ENCODE measurements around the gene BBOX1.

The BBOX1 gene

GRCh38 chr11:27011560-27012233 is 28.9 kb upstream of the BBOX1 start (continued):
- TF ChIP-seq ZNF8 (CRISPR knock-in tag; IDR thresholded peaks at IDR 0.05) (no peak), PPARA (CRISPR knock-in tag; IDR thresholded peaks at IDR 0.05; ENCODE audit: borderline replicate concordance) (no peak), ZC3H10 (CRISPR knock-in tag; IDR thresholded peaks at IDR 0.05) (no peak), ZNF70 (CRISPR knock-in tag; IDR thresholded peaks at IDR 0.05) (no peak), ESRRG (CRISPR knock-in tag; IDR thresholded peaks at IDR 0.05) (no peak), ARNTL (CRISPR knock-in tag; IDR thresholded peaks at IDR 0.05; ENCODE audit: borderline replicate concordance, low read depth) (no peak)
- TF ChIP-seq, protein P1, sequence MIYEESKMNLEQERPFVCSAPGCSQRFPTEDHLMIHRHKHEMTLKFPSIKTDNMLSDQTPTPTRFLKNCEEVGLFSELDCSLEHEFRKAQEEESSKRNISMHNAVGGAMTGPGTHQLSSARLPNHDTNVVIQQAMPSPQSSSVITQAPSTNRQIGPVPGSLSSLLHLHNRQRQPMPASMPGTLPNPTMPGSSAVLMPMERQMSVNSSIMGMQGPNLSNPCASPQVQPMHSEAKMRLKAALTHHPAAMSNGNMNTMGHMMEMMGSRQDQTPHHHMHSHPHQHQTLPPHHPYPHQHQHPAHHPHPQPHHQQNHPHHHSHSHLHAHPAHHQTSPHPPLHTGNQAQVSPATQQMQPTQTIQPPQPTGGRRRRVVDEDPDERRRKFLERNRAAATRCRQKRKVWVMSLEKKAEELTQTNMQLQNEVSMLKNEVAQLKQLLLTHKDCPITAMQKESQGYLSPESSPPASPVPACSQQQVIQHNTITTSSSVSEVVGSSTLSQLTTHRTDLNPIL (CRISPR knock-in tag; IDR thresholded peaks at IDR 0.05; ENCODE audit: low read depth), result no peak
- TF ChIP-seq, protein P2, sequence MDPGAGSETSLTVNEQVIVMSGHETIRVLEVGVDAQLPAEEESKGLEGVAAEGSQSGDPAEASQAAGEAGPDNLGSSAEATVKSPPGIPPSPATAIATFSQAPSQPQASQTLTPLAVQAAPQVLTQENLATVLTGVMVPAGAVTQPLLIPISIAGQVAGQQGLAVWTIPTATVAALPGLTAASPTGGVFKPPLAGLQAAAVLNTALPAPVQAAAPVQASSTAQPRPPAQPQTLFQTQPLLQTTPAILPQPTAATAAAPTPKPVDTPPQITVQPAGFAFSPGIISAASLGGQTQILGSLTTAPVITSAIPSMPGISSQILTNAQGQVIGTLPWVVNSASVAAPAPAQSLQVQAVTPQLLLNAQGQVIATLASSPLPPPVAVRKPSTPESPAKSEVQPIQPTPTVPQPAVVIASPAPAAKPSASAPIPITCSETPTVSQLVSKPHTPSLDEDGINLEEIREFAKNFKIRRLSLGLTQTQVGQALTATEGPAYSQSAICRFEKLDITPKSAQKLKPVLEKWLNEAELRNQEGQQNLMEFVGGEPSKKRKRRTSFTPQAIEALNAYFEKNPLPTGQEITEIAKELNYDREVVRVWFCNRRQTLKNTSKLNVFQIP (CRISPR knock-in tag; IDR thresholded peaks at IDR 0.05; ENCODE audit: borderline replicate concordance, low read depth), result no peak
- TF ChIP-seq, protein P3, sequence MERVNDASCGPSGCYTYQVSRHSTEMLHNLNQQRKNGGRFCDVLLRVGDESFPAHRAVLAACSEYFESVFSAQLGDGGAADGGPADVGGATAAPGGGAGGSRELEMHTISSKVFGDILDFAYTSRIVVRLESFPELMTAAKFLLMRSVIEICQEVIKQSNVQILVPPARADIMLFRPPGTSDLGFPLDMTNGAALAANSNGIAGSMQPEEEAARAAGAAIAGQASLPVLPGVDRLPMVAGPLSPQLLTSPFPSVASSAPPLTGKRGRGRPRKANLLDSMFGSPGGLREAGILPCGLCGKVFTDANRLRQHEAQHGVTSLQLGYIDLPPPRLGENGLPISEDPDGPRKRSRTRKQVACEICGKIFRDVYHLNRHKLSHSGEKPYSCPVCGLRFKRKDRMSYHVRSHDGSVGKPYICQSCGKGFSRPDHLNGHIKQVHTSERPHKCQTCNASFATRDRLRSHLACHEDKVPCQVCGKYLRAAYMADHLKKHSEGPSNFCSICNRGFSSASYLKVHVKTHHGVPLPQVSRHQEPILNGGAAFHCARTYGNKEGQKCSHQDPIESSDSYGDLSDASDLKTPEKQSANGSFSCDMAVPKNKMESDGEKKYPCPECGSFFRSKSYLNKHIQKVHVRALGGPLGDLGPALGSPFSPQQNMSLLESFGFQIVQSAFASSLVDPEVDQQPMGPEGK (CRISPR knock-in tag; IDR thresholded peaks at IDR 0.05; ENCODE audit: borderline replicate concordance), result no peak

DNA sequence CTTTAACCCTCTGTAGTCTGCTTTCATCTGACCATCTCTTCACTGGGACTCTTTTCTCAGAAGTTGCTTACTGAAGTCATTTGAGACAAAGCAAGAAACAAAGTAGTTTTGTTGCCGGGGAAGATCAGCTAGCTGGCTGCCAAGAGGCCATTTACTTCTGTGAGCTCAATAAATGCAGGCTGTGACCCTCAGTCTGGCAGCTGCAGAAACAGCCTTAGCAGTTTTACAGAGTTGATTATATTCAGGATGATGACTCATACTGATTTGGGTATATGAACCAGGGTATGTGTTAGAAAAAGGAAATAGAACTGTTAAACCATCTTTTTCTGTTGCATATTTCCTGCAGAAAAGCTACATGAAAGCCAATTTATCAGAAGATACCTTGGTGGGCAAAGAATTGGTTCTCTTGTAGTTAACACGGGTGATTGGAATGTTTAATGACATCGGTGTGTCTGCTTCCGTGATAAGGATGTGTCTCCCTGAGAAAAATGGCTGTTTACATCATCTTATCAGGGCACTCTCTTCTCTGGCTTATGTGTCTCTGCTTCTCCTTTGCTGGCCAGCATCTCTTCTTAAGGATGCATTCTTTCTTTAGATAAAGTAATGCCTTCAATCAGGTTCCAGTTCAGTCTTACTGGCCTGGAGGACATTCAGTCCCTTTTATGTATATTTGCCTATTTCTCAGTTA is 28.2 kb upstream of the BBOX1 start:
- TF ChIP-seq TCF4 (CRISPR knock-in tag; IDR thresholded peaks at IDR 0.05; ENCODE audit: borderline replicate concordance), result no peak
- TF ChIP-seq OSR1 (CRISPR knock-in tag; IDR thresholded peaks at IDR 0.05), result no peak
- TF ChIP-seq ISL1 (CRISPR knock-in tag; IDR thresholded peaks at IDR 0.05), result peak; percentile 17; the same call in 1 of the 2 replicates
- TF ChIP-seq SNAI2 (CRISPR knock-in tag; IDR thresholded peaks at IDR 0.05), result no peak
- TF ChIP-seq ARNTL (CRISPR knock-in tag; IDR thresholded peaks at IDR 0.05; ENCODE audit: borderline replicate concordance, low read depth), result no peak
- peak; percentile 95 for ATAC-seq

DNA sequence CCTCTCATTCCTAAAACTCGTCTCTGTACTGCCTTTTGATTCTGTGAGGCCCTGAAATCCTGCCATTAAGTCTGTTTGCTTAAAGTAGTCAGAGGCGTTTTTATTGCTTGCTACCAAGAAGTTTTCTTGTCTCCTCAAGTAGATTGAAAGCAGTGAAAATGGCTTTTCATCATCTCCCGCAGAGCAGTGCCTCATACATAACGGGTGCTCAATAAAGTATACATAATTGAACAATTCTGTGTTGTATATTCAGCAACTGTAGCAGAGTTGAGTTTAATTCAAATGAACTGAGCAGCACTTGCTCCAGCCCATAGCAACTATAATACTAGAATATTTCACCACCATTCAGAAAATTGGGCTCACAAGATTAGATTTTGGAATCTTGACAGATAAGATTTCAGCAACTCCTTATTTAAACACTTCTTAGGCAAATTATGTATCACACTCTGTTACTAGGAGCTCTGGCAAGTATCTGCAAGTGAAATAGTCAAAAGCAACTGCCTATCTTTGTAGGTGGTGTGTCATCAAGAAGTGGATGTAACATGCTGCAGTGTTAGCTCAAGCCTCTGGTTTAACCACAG is 26.7 kb upstream of the BBOX1 start:
- no peak for ATAC-seq
- no peak for TF ChIP-seq ESRRG (CRISPR knock-in tag; IDR thresholded peaks at IDR 0.05)
- TF ChIP-seq, protein P1 (CRISPR knock-in tag; IDR thresholded peaks at IDR 0.05; ENCODE audit: low read depth), result no peak
- no peak for TF ChIP-seq CSDC2 (CRISPR knock-in tag; IDR thresholded peaks at IDR 0.05)
- no peak for TF ChIP-seq ARNTL (CRISPR knock-in tag; IDR thresholded peaks at IDR 0.05; ENCODE audit: borderline replicate concordance, low read depth)
- TF ChIP-seq OSR1 (CRISPR knock-in tag; IDR thresholded peaks at IDR 0.05), result no peak
- no peak for TF ChIP-seq TCF4 (CRISPR knock-in tag; IDR thresholded peaks at IDR 0.05; ENCODE audit: borderline replicate concordance)
- TF ChIP-seq TOX (CRISPR knock-in tag; IDR thresholded peaks at IDR 0.05; ENCODE audit: borderline replicate concordance), result no peak
- TF ChIP-seq GLIS3 (CRISPR knock-in tag; IDR thresholded peaks at IDR 0.05), result no peak
- TF ChIP-seq, protein P4, sequence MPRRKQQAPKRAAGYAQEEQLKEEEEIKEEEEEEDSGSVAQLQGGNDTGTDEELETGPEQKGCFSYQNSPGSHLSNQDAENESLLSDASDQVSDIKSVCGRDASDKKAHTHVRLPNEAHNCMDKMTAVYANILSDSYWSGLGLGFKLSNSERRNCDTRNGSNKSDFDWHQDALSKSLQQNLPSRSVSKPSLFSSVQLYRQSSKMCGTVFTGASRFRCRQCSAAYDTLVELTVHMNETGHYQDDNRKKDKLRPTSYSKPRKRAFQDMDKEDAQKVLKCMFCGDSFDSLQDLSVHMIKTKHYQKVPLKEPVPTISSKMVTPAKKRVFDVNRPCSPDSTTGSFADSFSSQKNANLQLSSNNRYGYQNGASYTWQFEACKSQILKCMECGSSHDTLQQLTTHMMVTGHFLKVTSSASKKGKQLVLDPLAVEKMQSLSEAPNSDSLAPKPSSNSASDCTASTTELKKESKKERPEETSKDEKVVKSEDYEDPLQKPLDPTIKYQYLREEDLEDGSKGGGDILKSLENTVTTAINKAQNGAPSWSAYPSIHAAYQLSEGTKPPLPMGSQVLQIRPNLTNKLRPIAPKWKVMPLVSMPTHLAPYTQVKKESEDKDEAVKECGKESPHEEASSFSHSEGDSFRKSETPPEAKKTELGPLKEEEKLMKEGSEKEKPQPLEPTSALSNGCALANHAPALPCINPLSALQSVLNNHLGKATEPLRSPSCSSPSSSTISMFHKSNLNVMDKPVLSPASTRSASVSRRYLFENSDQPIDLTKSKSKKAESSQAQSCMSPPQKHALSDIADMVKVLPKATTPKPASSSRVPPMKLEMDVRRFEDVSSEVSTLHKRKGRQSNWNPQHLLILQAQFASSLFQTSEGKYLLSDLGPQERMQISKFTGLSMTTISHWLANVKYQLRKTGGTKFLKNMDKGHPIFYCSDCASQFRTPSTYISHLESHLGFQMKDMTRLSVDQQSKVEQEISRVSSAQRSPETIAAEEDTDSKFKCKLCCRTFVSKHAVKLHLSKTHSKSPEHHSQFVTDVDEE (CRISPR knock-in tag; IDR thresholded peaks at IDR 0.05), result no peak
- TF ChIP-seq, protein P2 (CRISPR knock-in tag; IDR thresholded peaks at IDR 0.05; ENCODE audit: borderline replicate concordance, low read depth), result no peak
- TF ChIP-seq ZC3H10 (CRISPR knock-in tag; IDR thresholded peaks at IDR 0.05), result no peak
